Skin epidermis (tissue), 12 donors: ENCODE measurements around the gene PLXNA4.

Experiments
- H3K27ac ChIP-seq, 21 experiments: fragments of 200-600 bp; sonication (generic) in 11 of 21; one replicate each; pipeline ENCODE4 v1.5.0; 2020; ENCODE audit warnings: mild to moderate bottlenecking in 3 of 21, inconsistent platforms in 2 of 21, moderate library complexity in 2 of 21
- H3K4me3 ChIP-seq, 7 experiments: fragments of 200-600 bp; sonication (generic) in 2 of 7; one replicate each; pipeline ENCODE4 v1.5.0; 2020; ENCODE audit warnings: inconsistent platforms in 2 of 7, mild to moderate bottlenecking in 2 of 7, moderate library complexity in 1 of 7

PLXNA4 gene

GRCh38 chr7:132275416-132276233, 300.6 kb downstream of the PLXNA4 start:
- no peak overlapping the region for H3K27ac ChIP-seq

GRCh38 chr7:132272763-132273371, 303.4 kb downstream of the PLXNA4 start:
- Histone ChIP-seq H3K27ac (no peak overlapping the region), H3K4me3 (no peak overlapping the region)

More at GRCh38 chr7:132275416-132276233, 300.6 kb downstream of the PLXNA4 start:
- no peak overlapping the region for H3K4me3 ChIP-seq

GRCh38 chr7:132270517-132270916, 305.8 kb downstream of the PLXNA4 start:
- Histone ChIP-seq H3K27ac (no peak overlapping the region), H3K4me3 (no peak overlapping the region)

- no peak overlapping the region for H3K4me3 ChIP-seq
- no peak overlapping the region for H3K27ac ChIP-seq
These were observed 306.6 kb downstream of the PLXNA4 start for GRCh38 chr7:132269718-132270117.

- no peak overlapping the region for H3K4me3 ChIP-seq
These were observed 313.1 kb downstream of the PLXNA4 start for GRCh38 chr7:132263151-132263550.

GRCh38 chr7:132262160-132262470, 314.2 kb downstream of the PLXNA4 start:
- H3K27ac ChIP-seq, result no peak overlapping the region
- H3K4me3 ChIP-seq, result no peak overlapping the region

More at GRCh38 chr7:132263151-132263550, 313.1 kb downstream of the PLXNA4 start:
- H3K27ac ChIP-seq, result no peak overlapping the region

GRCh38 chr7:132261327-132262159, 314.7 kb downstream of the PLXNA4 start:
- H3K4me3 ChIP-seq, result no peak overlapping the region

GRCh38 chr7:132258231-132258630, 318.0 kb downstream of the PLXNA4 start:
- no peak overlapping the region for H3K27ac ChIP-seq
- H3K4me3 ChIP-seq, result no peak overlapping the region

More at GRCh38 chr7:132261327-132262159, 314.7 kb downstream of the PLXNA4 start:
- H3K27ac ChIP-seq, result no peak overlapping the region

GRCh38 chr7:132257253-132257652, 319.0 kb downstream of the PLXNA4 start:
- H3K4me3 ChIP-seq, result no peak overlapping the region
- no peak overlapping the region for H3K27ac ChIP-seq

GRCh38 chr7:132256721-132257212, 319.5 kb downstream of the PLXNA4 start:
- H3K4me3 ChIP-seq, result no peak overlapping the region
- H3K27ac ChIP-seq, result no peak overlapping the region

GRCh38 chr7:132255898-132256297, 320.4 kb downstream of the PLXNA4 start:
- no peak overlapping the region for H3K4me3 ChIP-seq
- H3K27ac ChIP-seq, result no peak overlapping the region

GRCh38 chr7:132255115-132255797, 321.0 kb downstream of the PLXNA4 start:
- Histone ChIP-seq H3K27ac (no peak overlapping the region), H3K4me3 (no peak overlapping the region)

- Histone ChIP-seq H3K4me3 (no peak overlapping the region), H3K27ac (no peak overlapping the region)
These were observed 321.8 kb downstream of the PLXNA4 start for GRCh38 chr7:132254455-132254854.

- no peak overlapping the region for H3K27ac ChIP-seq
- no peak overlapping the region for H3K4me3 ChIP-seq
These were observed 323.5 kb downstream of the PLXNA4 start for GRCh38 chr7:132252793-132253100.

GRCh38 chr7:132251327-132251659, 325.0 kb downstream of the PLXNA4 start:
- no peak overlapping the region for H3K4me3 ChIP-seq
- H3K27ac ChIP-seq, result peak overlapping the region in 6 of 21 experiments; percentile 13 to 63 (median 44)

GRCh38 chr7:132250480-132251326, 325.6 kb downstream of the PLXNA4 start:
- Histone ChIP-seq H3K4me3 (no peak overlapping the region), H3K27ac (peak overlapping the region in 15 of 21 experiments; percentile 1 to 74 (median 56))

- H3K4me3 ChIP-seq, result no peak overlapping the region
- peak overlapping the region in 4 of 21 experiments; percentile 12 to 72 (median 54) for H3K27ac ChIP-seq
These were observed 326.9 kb downstream of the PLXNA4 start for GRCh38 chr7:132249256-132249971.

- Histone ChIP-seq H3K4me3 (no peak overlapping the region), H3K27ac (no peak overlapping the region)
These were observed 327.4 kb downstream of the PLXNA4 start for GRCh38 chr7:132248841-132249240.
